ENCODE results near the gene MOGAT3.

The MOGAT3 gene

DNA sequence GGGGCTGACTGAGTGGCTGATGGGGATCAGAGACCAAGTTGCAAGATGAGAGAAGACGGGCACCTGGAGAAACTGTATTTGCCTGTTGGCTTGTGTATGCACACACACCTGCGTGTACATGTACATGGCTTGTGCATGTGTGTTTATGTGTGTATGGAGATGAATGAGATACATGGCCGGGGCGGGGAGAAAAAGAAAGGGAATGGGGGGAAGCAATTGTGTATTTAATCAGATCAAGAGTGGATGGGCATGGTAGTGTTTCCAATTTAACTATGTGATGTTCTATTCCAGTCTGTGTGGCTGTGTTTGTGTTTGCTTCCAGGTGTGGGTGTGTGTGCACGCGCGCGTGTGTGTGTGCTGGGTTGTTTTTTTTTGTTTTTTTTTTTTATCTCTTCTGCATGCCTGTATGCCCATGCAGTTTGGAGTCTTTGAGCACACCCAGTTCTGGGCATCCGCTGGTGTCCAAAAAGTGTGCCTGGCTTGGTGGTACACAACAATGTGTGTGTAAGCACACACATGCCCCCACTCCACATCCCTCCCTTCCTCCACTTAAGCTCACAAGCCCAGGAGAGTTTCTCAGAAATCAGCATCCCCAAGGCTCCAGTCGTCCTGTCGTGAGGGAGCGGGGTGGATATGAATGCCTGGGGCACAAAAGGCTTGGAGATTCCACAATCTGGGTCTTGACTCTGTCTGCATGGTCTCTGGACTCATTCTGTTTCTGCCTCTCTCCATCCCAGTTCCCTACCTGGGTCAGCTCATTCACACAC lies 33.0 kb downstream of the MOGAT3 start:
- Histone ChIP-seq H3K4me3 (ENCODE audit: low read depth, low read length, poor library complexity, severe bottlenecking) (no peak overlapping the region), H3F3A (ENCODE audit: insufficient read depth, low read length) (no peaks in the 10 kb centered on the region), H2AFZ (ENCODE audit: low read length) (no peak overlapping the region), H3K9ac (ENCODE audit: low read length) (no peak overlapping the region), H4K20me1 (ENCODE audit: insufficient read depth, low read length) (no peaks in the 10 kb centered on the region), H3K27me3 (ENCODE audit: insufficient read depth, low read length) (peaks cover 10% of the 10 kb centered on the region; the same call in 1 of the 2 replicates), H3K79me2 (ENCODE audit: insufficient read depth, low read length) (no peaks in the 10 kb centered on the region), H3K4me1 (ENCODE audit: insufficient read depth, low read length, severe bottlenecking) (peaks cover 14% of the 10 kb centered on the region), H3K9me2 (ENCODE audit: low read depth, low read length) (no peaks in the 10 kb centered on the region), H3K9me3 (ENCODE audit: low read length) (no peaks in the 10 kb centered on the region), H3K4me2 (ENCODE audit: low read length) (no peak overlapping the region), H3K36me3 (ENCODE audit: insufficient read depth, low read length) (no peaks in the 10 kb centered on the region), H3K27ac (ENCODE audit: low read depth, low read length, poor library complexity, severe bottlenecking) (no peak overlapping the region)
- no peak for TF ChIP-seq EZH2 (IDR thresholded peaks at IDR 0.05; ENCODE audit: borderline replicate concordance, low read length)
- TF ChIP-seq, protein P1, sequence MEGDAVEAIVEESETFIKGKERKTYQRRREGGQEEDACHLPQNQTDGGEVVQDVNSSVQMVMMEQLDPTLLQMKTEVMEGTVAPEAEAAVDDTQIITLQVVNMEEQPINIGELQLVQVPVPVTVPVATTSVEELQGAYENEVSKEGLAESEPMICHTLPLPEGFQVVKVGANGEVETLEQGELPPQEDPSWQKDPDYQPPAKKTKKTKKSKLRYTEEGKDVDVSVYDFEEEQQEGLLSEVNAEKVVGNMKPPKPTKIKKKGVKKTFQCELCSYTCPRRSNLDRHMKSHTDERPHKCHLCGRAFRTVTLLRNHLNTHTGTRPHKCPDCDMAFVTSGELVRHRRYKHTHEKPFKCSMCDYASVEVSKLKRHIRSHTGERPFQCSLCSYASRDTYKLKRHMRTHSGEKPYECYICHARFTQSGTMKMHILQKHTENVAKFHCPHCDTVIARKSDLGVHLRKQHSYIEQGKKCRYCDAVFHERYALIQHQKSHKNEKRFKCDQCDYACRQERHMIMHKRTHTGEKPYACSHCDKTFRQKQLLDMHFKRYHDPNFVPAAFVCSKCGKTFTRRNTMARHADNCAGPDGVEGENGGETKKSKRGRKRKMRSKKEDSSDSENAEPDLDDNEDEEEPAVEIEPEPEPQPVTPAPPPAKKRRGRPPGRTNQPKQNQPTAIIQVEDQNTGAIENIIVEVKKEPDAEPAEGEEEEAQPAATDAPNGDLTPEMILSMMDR (IDR thresholded peaks at IDR 0.05; ENCODE audit: low read length), result no peak

DNA sequence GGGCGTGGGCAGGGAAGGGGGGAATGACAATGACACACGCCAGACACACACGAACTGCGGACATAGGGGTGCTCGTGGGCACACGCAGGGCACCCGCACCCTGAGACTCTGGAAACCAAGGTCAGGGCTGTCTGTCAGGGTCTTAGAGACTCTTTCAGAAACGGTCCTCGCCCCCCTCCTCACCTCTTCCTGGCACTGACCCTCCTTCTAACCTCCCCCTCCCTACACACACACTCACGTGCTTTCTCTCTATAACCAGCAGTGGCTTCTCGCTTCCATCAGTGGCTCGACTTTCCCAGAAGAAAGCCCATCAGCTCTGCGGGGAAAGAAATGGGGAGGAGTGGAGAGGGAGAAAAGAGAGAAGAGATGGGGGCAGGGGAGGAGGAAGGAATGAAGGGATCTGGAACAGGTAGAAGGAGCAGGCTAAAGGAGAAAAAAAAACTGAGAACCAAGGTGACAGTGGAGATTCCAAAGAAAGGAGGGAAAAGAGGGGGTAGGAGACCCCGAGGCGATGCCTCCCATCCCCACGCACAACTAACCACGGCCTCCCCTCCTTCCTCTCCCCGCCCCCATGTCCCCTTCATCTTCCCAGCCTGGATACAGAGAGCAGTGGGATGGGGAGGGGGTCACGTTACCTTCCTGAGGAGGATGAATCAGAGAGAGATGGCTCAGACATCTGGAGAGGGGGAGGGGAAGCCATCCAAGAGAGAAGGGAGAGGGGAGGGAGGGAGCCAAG lies 33.8 kb downstream of the MOGAT3 start:
- Histone ChIP-seq H3K4me3 (ENCODE audit: low read depth, low read length, poor library complexity, severe bottlenecking) (no peak overlapping the region), H4K20me1 (ENCODE audit: insufficient read depth, low read length) (no peaks in the 10 kb centered on the region), H3K27me3 (ENCODE audit: insufficient read depth, low read length) (peaks cover 10% of the 10 kb centered on the region; the same call in 1 of the 2 replicates), H3K9me2 (ENCODE audit: low read depth, low read length) (no peaks in the 10 kb centered on the region), H3K4me1 (ENCODE audit: insufficient read depth, low read length, severe bottlenecking) (peaks cover 21% of the 10 kb centered on the region), H3K79me2 (ENCODE audit: insufficient read depth, low read length) (no peaks in the 10 kb centered on the region), H3K27ac (ENCODE audit: low read depth, low read length, poor library complexity, severe bottlenecking) (no peak overlapping the region), H3K4me2 (ENCODE audit: low read length) (no peak overlapping the region), H3F3A (ENCODE audit: insufficient read depth, low read length) (no peaks in the 10 kb centered on the region; the same call in 1 of the 2 replicates), H3K9ac (ENCODE audit: low read length) (no peak overlapping the region), H2AFZ (ENCODE audit: low read length) (no peak overlapping the region), H3K9me3 (ENCODE audit: low read length) (no peaks in the 10 kb centered on the region), H3K36me3 (ENCODE audit: insufficient read depth, low read length) (no peaks in the 10 kb centered on the region)
- TF ChIP-seq, protein P1 (IDR thresholded peaks at IDR 0.05; ENCODE audit: low read length), result no peak
- TF ChIP-seq EZH2 (IDR thresholded peaks at IDR 0.05; ENCODE audit: borderline replicate concordance, low read length), result no peak

DNA sequence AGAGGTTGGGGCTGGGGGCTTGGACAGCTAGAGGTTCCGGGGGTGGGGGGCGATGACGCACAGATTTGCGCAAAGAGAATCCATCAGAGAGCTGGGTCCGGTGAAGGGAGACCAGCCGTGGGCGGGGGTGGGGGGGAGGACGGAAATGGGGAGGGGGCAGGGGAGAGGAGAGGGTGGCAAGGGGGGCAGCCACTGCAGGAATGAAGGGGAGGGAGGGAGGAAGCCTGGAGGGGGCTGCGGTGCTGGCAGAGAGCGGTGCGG lies 34.3 kb downstream of the MOGAT3 start:
- Histone ChIP-seq H3K4me1 (ENCODE audit: insufficient read depth, low read length, severe bottlenecking) (peaks cover 21% of the 10 kb centered on the region), H3K4me2 (ENCODE audit: low read length) (no peak overlapping the region), H3F3A (ENCODE audit: insufficient read depth, low read length) (no peaks in the 10 kb centered on the region; the same call in 1 of the 2 replicates), H3K27ac (ENCODE audit: low read depth, low read length, poor library complexity, severe bottlenecking) (no peak overlapping the region), H3K9ac (ENCODE audit: low read length) (no peak overlapping the region), H3K4me3 (ENCODE audit: low read depth, low read length, poor library complexity, severe bottlenecking) (no peak overlapping the region), H3K79me2 (ENCODE audit: insufficient read depth, low read length) (no peaks in the 10 kb centered on the region), H3K36me3 (ENCODE audit: insufficient read depth, low read length) (no peaks in the 10 kb centered on the region), H2AFZ (ENCODE audit: low read length) (no peak overlapping the region), H3K9me2 (ENCODE audit: low read depth, low read length) (no peaks in the 10 kb centered on the region), H3K27me3 (ENCODE audit: insufficient read depth, low read length) (peaks cover 10% of the 10 kb centered on the region; the same call in 1 of the 2 replicates), H3K9me3 (ENCODE audit: low read length) (no peaks in the 10 kb centered on the region), H4K20me1 (ENCODE audit: insufficient read depth, low read length) (no peaks in the 10 kb centered on the region)
- TF ChIP-seq, protein P1 (IDR thresholded peaks at IDR 0.05; ENCODE audit: low read length), result no peak
- no peak for TF ChIP-seq EZH2 (IDR thresholded peaks at IDR 0.05; ENCODE audit: borderline replicate concordance, low read length)

Data from OCI-LY1 (cell line).